ENCODE results near the gene CS. TPM values are rescaled to one million over a fixed set of nuclear protein-coding genes. Genes with fewer than 3 reads are reported as not detected.

Gene CS
- total RNA-seq, 4 donors from 2014 or later = 126 to 175 (median 133) TPM

DNA sequence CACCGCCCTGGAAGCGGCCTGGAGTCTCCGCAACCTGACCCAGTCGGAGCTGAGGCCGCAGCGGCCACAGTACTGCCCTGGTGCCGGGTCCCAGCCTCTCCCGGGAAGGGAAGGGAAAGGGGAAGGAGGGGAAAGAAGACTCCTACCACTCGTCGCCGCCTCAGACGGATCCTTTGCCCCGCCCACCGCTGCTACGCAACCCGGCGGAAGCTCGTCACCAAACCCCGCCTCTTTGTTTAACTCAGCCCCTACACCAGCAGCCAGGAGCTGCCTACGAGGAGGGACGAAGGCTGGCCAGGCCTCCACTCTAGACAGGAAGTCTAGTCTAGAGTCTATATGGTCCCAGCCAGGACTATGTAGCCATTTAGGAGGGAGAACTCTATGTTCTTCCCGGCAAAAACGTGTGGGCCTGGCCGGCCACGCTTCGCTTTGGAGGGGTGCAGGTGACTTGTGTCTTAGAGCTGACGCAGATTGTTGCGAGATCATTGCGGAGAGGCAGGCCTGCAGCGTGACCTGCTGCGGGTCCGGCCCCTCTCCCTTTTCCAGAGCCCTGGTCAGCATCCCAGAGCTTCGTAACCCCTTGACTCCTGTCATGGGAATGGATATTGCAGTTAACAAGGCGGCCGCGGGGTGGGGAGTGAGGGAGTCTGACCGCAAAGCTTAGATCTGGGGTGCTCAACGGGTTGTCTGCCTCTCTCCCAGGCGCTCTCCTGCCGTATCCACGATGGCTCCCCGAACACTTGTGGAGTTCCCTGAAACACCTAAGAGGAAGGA lies 78.2 kb downstream of the CS start, which contains the start of gene RNF41:
Gene RNF41 (minus strand): TSS at position 166 of the 774 bp plus-strand sequence. CDS start 7,875 bp downstream, outside the sequence.
- TF ChIP-seq POLR2A (IDR thresholded peaks at IDR 0.05) (peak in 3 of 4 donors; percentile 94 to 98 (median 98)), CTCF (IDR thresholded peaks at IDR 0.05) (peak in 2 of 6 experiments; percentile 9 to 20)
- Histone ChIP-seq H3K9me3 (no peaks in the 10 kb centered on the region), H3K4me1 (peaks cover 33 to 69% (median 37%) of the 10 kb centered on the region in 3 donors), H3K27ac (peak within 1 kb of the TSS; percentile 94 to 99 (median 98)), H3K4me3 (peak within 1 kb of the TSS; percentile 73 to 89 (median 83)), H3K27me3 (no peaks in the 10 kb centered on the region), H3K36me3 (peaks cover 0 to 26% (median 0%) of the 10 kb centered on the region in 3 donors)
- peak; percentile 83 for DNase-seq
- 1 to 2% methylated on average over 29 to 32 of the region's 42 CpGs for WGBS, 2 donors
- intact Hi-C loops (cut with DNase I) = no loop called here

Other genes starting within 250 kb of the CS start
- 100 to 1,000 TPM in 1 of 4 donors, 10 to 100 TPM in 3; 36.0 to 125 (median 82.8) TPM for gene ERBB3, start 220.2 kb downstream of the CS start, total RNA-seq
- 100 to 1,000 TPM in 3 of 4 donors, 10 to 100 TPM in 1; 89.3 to 206 (median 176) TPM for gene PA2G4, start 195.8 kb downstream of the CS start, total RNA-seq
- gene RPL41, start 183.7 kb downstream of the CS start, total RNA-seq = 1,000 to 10,000 TPM in 3 of 4 donors, 100 to 1,000 TPM in 1; 966 to 4,641 (median 3,066) TPM
- 1 to 10 TPM; 1.5 to 3.8 (median 2.3) TPM for gene ZC3H10, start 182.1 kb downstream of the CS start, total RNA-seq
- 10 to 100 TPM; 42.6 to 70.8 (median 62.5) TPM for gene ESYT1, start 172.1 kb downstream of the CS start, total RNA-seq
- gene MYL6B, start 147.7 kb downstream of the CS start, total RNA-seq = 10 to 100 TPM; 26.3 to 51.0 (median 37.8) TPM
- gene MYL6, start 142.0 kb downstream of the CS start, total RNA-seq = 1,000 to 10,000 TPM; 1,011 to 2,279 (median 1,490) TPM
- gene SMARCC2, start 110.8 kb downstream of the CS start, total RNA-seq = 10 to 100 TPM; 31.7 to 64.9 (median 46.1) TPM
- gene RNF41, start 78.4 kb downstream of the CS start, total RNA-seq = 10 to 100 TPM; 21.1 to 42.5 (median 28.6) TPM
- 10 to 100 TPM; 17.2 to 31.0 (median 21.6) TPM for gene NABP2, start 76.0 kb downstream of the CS start, total RNA-seq
- 1 to 10 TPM in 1 of 4 donors, not detected in 3; 1.1 TPM for gene SLC39A5, start 70.3 kb downstream of the CS start, total RNA-seq
- 10 to 100 TPM in 3 of 4 donors, 1 to 10 TPM in 1; 9.2 to 15.8 (median 13.9) TPM for gene ANKRD52, start 41.9 kb downstream of the CS start, total RNA-seq
- gene COQ10A, start 33.4 kb downstream of the CS start, total RNA-seq = 1 to 10 TPM; 1.6 to 9.5 (median 4.1) TPM
- 10 to 100 TPM; 37.2 to 66.6 (median 55.3) TPM for gene CNPY2, start 15.7 kb upstream of the CS start, total RNA-seq
- gene PAN2, start 33.7 kb upstream of the CS start, total RNA-seq = 10 to 100 TPM; 10.2 to 35.9 (median 14.9) TPM
- gene IL23A, start 38.6 kb upstream of the CS start, total RNA-seq = 10 to 100 TPM in 1 of 4 donors, 1 to 10 TPM in 2, not detected in 1; 2.6 to 28.6 (median 2.8) TPM
- gene STAT2, start 59.8 kb upstream of the CS start, total RNA-seq = 10 to 100 TPM; 54.3 to 83.7 (median 62.4) TPM
- gene APOF, start 62.5 kb upstream of the CS start, total RNA-seq = not detected
- gene TIMELESS, start 149.1 kb upstream of the CS start, total RNA-seq = 10 to 100 TPM in 2 of 4 donors, 1 to 10 TPM in 2; 6.9 to 16.4 (median 11.4) TPM
- gene MIP, start 154.3 kb upstream of the CS start, total RNA-seq = under 1 TPM in 1 of 4 donors, not detected in 3; 0.09 TPM
- gene SPRYD4, start 168.2 kb upstream of the CS start, total RNA-seq = 1 to 10 TPM; 2.3 to 3.6 (median 2.9) TPM
- 10 to 100 TPM in 1 of 4 donors, 1 to 10 TPM in 3; 4.9 to 10.5 (median 7.8) TPM for gene GLS2, start 187.8 kb upstream of the CS start, total RNA-seq
- gene RBMS2, start 221.5 kb upstream of the CS start, total RNA-seq = 10 to 100 TPM in 1 of 4 donors, 1 to 10 TPM in 3; 4.0 to 16.8 (median 6.8) TPM

Measured in esophagus squamous epithelium (tissue), 5 donors.